Astrocyte (in vitro differentiated cells and primary cell): ENCODE results near the gene KIF25. TPM values are rescaled to one million over a fixed set of nuclear protein-coding genes. Genes with fewer than 3 reads are reported as not detected.

Source experiments
- DNase-seq: peaks from one replicate; pipeline ENCODE4 v3.0.0-alpha.2; 2010; ENCODE audit warnings: low read depth
- FAIRE-seq: peaks from 2 replicates; lab custom pipeline; 2011; peaks lifted over from hg19 to GRCh38; lab: Jason Lieb, UNC
- H2AFZ ChIP-seq: 2 replicates; pipeline ENCODE4 v1.6.0; 2012; ENCODE audit warnings: low read depth, low read length, inconsistent platforms
- H3K27ac ChIP-seq: 2 replicates; pipeline ENCODE4 v1.5.1; 2011; ENCODE audit warnings: low read depth, low read length, inconsistent platforms
- H3K27me3 ChIP-seq: 2 replicates; pipeline ENCODE4 v1.6.0; 2011; ENCODE audit warnings: low read length, inconsistent platforms; ENCODE audit not compliant: insufficient read depth
- H3K36me3 ChIP-seq: 2 replicates; pipeline ENCODE4 v1.5.1; 2011; ENCODE audit warnings: low read length, inconsistent platforms; ENCODE audit not compliant: insufficient read depth
- H3K4me1 ChIP-seq: 2 replicates; pipeline ENCODE4 v1.5.1; 2011; ENCODE audit warnings: low read length, inconsistent platforms; ENCODE audit not compliant: insufficient read depth
- H3K4me2 ChIP-seq: 2 replicates; pipeline ENCODE4 v1.6.0; 2012; ENCODE audit warnings: low read length, inconsistent platforms
- H3K4me3 ChIP-seq: 2 replicates; pipeline ENCODE4 v1.5.1; 2011; ENCODE audit warnings: low read depth, mild to moderate bottlenecking, low read length, inconsistent platforms; ENCODE audit not compliant: insufficient read depth
- H3K79me2 ChIP-seq: 2 replicates; pipeline ENCODE4 v1.6.0; 2012; ENCODE audit warnings: mild to moderate bottlenecking, low read length, inconsistent platforms; ENCODE audit not compliant: insufficient read depth
- H3K9ac ChIP-seq: 2 replicates; pipeline ENCODE4 v1.6.0; 2012; ENCODE audit warnings: mild to moderate bottlenecking, low read length, inconsistent platforms
- H3K9me3 ChIP-seq: 2 replicates; pipeline ENCODE4 v1.5.1; 2012; ENCODE audit warnings: low read depth, mild to moderate bottlenecking, low read length, inconsistent platforms; ENCODE audit not compliant: insufficient read depth
- H4K20me1 ChIP-seq: 2 replicates; pipeline ENCODE4 v1.6.0; 2012; ENCODE audit warnings: low read length, inconsistent platforms; ENCODE audit not compliant: insufficient read depth
- H3K27ac Mint-ChIP-seq: one replicate; pipeline ENCODE4 v1.8.0; 2021; ENCODE audit warnings: mild to moderate bottlenecking, mixed read lengths; ENCODE audit not compliant: unreplicated experiment
- H3K27me3 Mint-ChIP-seq: one replicate; pipeline ENCODE4 v1.8.0; 2021; ENCODE audit warnings: low read depth, mixed read lengths; ENCODE audit not compliant: unreplicated experiment
- H3K36me3 Mint-ChIP-seq: one replicate; pipeline ENCODE4 v1.8.0; 2021; ENCODE audit warnings: low read depth, mixed read lengths; ENCODE audit not compliant: unreplicated experiment
- H3K4me1 Mint-ChIP-seq: one replicate; pipeline ENCODE4 v1.8.0; 2021; ENCODE audit warnings: low read depth, mixed read lengths; ENCODE audit not compliant: unreplicated experiment
- H3K4me3 Mint-ChIP-seq: one replicate; pipeline ENCODE4 v1.8.0; 2021; ENCODE audit warnings: mild to moderate bottlenecking, moderate library complexity, mixed read lengths; ENCODE audit not compliant: unreplicated experiment
- H3K9me3 Mint-ChIP-seq: one replicate; pipeline ENCODE4 v1.8.0; 2021; ENCODE audit warnings: mild to moderate bottlenecking, mixed read lengths; ENCODE audit not compliant: unreplicated experiment
- CTCF ChIP-seq: IDR thresholded peaks from 2 replicates; pipeline ENCODE4 v1.5.1; 2011; ENCODE audit warnings: low read depth, mild to moderate bottlenecking, inconsistent platforms, low read length, moderate library complexity; ENCODE audit not compliant: insufficient read depth
- EZH2 ChIP-seq: IDR thresholded peaks from 2 replicates; pipeline ENCODE4 v1.6.1; 2012; ENCODE audit warnings: mild to moderate bottlenecking, low read length, inconsistent platforms; ENCODE audit not compliant: insufficient read depth
- total RNA-seq: library from RNA; stranded (reverse); gene quantifications from 2 replicates; pipeline ENCODE4 v1.2.1, GENCODE V29; 2021

Gene KIF25
- total RNA-seq, 1 donor from 2014 or later: not detected

GRCh38 chr6:168049706-168050224, 52.3 kb downstream of the KIF25 start:
- no peak overlapping the region for H2AFZ ChIP-seq
- H3K9me3 Mint-ChIP-seq: no peaks in the 10 kb centered on the region
- H3K27me3 Mint-ChIP-seq: peaks cover 14% of the 10 kb centered on the region
- FAIRE-seq (no peak), DNase-seq (no peak)
- no peaks in the 10 kb centered on the region for H3K27me3 ChIP-seq
- no peaks in the 10 kb centered on the region for H3K9me3 ChIP-seq
- no peak overlapping the region for H3K9ac ChIP-seq
- H3K4me3 ChIP-seq: no peak overlapping the region
- H3K79me2 ChIP-seq: no peaks in the 10 kb centered on the region
- H3K36me3 Mint-ChIP-seq: no peaks in the 10 kb centered on the region
- H4K20me1 ChIP-seq: no peaks in the 10 kb centered on the region
- no peaks in the 10 kb centered on the region for H3K4me1 ChIP-seq
- no peak overlapping the region for H3K27ac ChIP-seq
- no peak overlapping the region for H3K27ac Mint-ChIP-seq
- TF ChIP-seq CTCF (no peak), EZH2 (no peak)
- no peak overlapping the region for H3K4me3 Mint-ChIP-seq
- no peak overlapping the region for H3K4me2 ChIP-seq
- H3K4me1 Mint-ChIP-seq: no peaks in the 10 kb centered on the region
- H3K36me3 ChIP-seq: no peaks in the 10 kb centered on the region

- Mint-ChIP-seq H3K36me3 (no peaks in the 10 kb centered on the region), H3K27me3 (peaks cover 17% of the 10 kb centered on the region), H3K4me3 (no peak overlapping the region), H3K9me3 (no peaks in the 10 kb centered on the region), H3K4me1 (no peaks in the 10 kb centered on the region), H3K27ac (no peak overlapping the region)
- Histone ChIP-seq H3K27ac (no peak overlapping the region), H3K27me3 (no peaks in the 10 kb centered on the region), H3K9ac (no peak overlapping the region), H3K9me3 (no peaks in the 10 kb centered on the region), H2AFZ (no peak overlapping the region), H3K4me2 (no peak overlapping the region), H3K4me1 (no peaks in the 10 kb centered on the region), H4K20me1 (no peaks in the 10 kb centered on the region), H3K4me3 (no peak overlapping the region), H3K79me2 (no peaks in the 10 kb centered on the region), H3K36me3 (no peaks in the 10 kb centered on the region)
- DNase-seq (no peak), FAIRE-seq (no peak)
- TF ChIP-seq EZH2 (no peak), CTCF (no peak)
These were observed 52.9 kb downstream of the KIF25 start for GRCh38 chr6:168050225-168050880.
